Measurements from ENCODE around the gene MEST. TPM values are rescaled to one million over a fixed set of nuclear protein-coding genes. Genes with fewer than 3 reads are reported as not detected.

The MEST gene
- total RNA-seq, 1 donor from 2014 or later, result 42.0 TPM

- H3K4me3 ChIP-seq (ENCODE audit: low read depth, low read length), result no peak overlapping the region
- TF ChIP-seq CTCF (conservative IDR thresholded peaks at IDR 0.05; ENCODE audit: low read depth, low read length), result no peak
- DNase-seq (ENCODE audit: low read depth), result no peak
Measured at GRCh38 chr7:130554481-130554880, 62.6 kb downstream of the MEST start.

Other genes with a start within 250 kb of the MEST start
- 0.14 TPM in 1 of 2 replicates, not detected in the other for gene CPA2, start 225.2 kb upstream of the MEST start, total RNA-seq
- 19.2 and 19.6 TPM in 2 replicates for gene CPA4, start 198.9 kb upstream of the MEST start, total RNA-seq
- 0.12 TPM in 1 of 2 replicates, not detected in the other for gene CPA5, start 147.3 kb upstream of the MEST start, total RNA-seq
- not detected in 2 replicates for gene CPA1, start 111.6 kb upstream of the MEST start, total RNA-seq
- gene CEP41, start 51.1 kb upstream of the MEST start, total RNA-seq, result 19.1 and 22.0 TPM in 2 replicates
- 18.5 and 27.8 TPM in 2 replicates for gene COPG2, start 176.7 kb downstream of the MEST start, total RNA-seq
- not detected in 2 replicates for gene TSGA13, start 194.5 kb downstream of the MEST start, total RNA-seq
- 0.14 TPM in 1 of 2 replicates, not detected in the other for gene KLF14, start 242.1 kb downstream of the MEST start, total RNA-seq

Measured in epithelial cell of proximal tubule (primary cell).